OCI-LY1 (cell line): ENCODE results near the gene SLC25A44.

Source experiments
- CTCF ChIP-seq: fragments of 200-600 bp; sonication (generic), shearing (Covaris generic); IDR thresholded peaks from 2 replicates; pipeline ENCODE4 v1.5.1; 2017; ENCODE audit warnings: mild to moderate bottlenecking, antibody characterized with exemption, low read length, moderate library complexity, mixed read lengths
- EZH2 ChIP-seq: fragments of 200-600 bp; sonication (generic), shearing (Covaris generic); IDR thresholded peaks from 2 replicates; pipeline ENCODE4 v1.8.0; 2017; ENCODE audit warnings: borderline replicate concordance, mixed run types, mild to moderate bottlenecking, antibody characterized with exemption, low read length, moderate library complexity, mixed read lengths

GRCh38 chr1:156146020-156146768, 47.7 kb upstream of the SLC25A44 start:
- TF ChIP-seq CTCF = peak; percentile 80
- no peak for TF ChIP-seq EZH2
